ENCODE data around the gene OR2C1. TPM values are rescaled to one million over a fixed set of nuclear protein-coding genes. Genes with fewer than 3 reads are reported as not detected.
A peak's percentile ranks its signal among the peaks of the same experiment; 100 is the strongest.

Gene OR2C1
- total RNA-seq, 1 experiment from 2014 or later, result not detected

DNA sequence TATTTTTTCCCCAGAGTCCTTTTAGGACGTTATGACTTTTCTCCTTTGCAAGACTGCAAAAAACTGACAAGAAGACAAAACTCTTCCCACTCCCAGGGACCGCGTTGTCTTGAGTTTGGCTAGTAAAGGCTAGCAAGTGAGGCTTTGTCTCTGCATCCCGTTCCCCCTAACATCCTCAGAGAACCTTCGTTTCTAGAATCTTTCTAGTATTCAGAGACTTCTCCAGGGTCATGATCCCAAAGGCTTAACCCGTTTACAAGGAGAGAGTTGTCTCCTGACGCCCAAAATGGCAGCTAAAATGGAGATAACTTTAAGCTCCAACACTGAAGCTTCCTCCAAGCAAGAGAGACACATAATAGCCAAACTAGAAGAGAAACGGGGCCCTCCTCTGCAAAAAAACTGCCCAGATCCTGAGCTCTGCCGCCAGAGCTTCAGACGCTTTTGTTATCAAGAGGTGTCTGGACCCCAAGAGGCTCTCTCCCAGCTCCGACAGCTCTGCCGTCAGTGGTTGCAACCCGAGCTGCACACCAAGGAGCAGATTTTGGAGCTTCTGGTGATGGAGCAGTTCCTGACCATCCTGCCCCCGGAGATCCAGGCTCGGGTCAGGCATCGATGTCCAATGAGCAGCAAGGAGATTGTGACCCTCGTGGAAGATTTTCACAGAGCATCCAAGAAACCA is 46.2 kb downstream of the OR2C1 start:
- DNase-seq, result peak; percentile 45

More for the DNA sequence above, 46.2 kb downstream of the OR2C1 start:
- H3K4me1 Mint-ChIP-seq, result peaks cover 7 to 9% of the 10 kb centered on the region in 2 experiments
- no peak overlapping the region for H2BK120ac ChIP-seq (ENCODE audit: low read depth, low read length, poor library complexity, severe bottlenecking)
- no peak overlapping the region for H3K23ac ChIP-seq (ENCODE audit: insufficient read length, low read depth, low read length)
- no peak overlapping the region for H3K18ac ChIP-seq (ENCODE audit: insufficient read length, low read depth, low read length)
- 0 out of 2 replicates have a peak, but pooled peaks cover 3% of the 10 kb centered on the region for H3K79me2 ChIP-seq (ENCODE audit: insufficient read depth, low read length)
- peak overlapping the region; percentile 82 to 95 for H3K4me3 Mint-ChIP-seq
- peaks cover 32 to 39% of the 10 kb centered on the region in 2 experiments for H3K9me3 Mint-ChIP-seq
- H3T11ph ChIP-seq (ENCODE audit: low read length), result no peak overlapping the region
- no peak overlapping the region for H3K4ac ChIP-seq (ENCODE audit: low read depth, low read length)
- H3K4me1 ChIP-seq (ENCODE audit: insufficient read depth, low read length), result no peaks in the 10 kb centered on the region
- no peak overlapping the region for H3K14ac ChIP-seq (ENCODE audit: insufficient read depth, low read length)
- no peak overlapping the region for H3K56ac ChIP-seq (ENCODE audit: insufficient read length, low read depth, low read length)
- H2BK12ac ChIP-seq (ENCODE audit: insufficient read length, low read depth, low read length), result no peak overlapping the region
- H4K8ac ChIP-seq (replicated peaks; ENCODE audit: insufficient read length, low read depth, low read length), result no peak overlapping the region
- no peaks in the 10 kb centered on the region for H3K27me3 Mint-ChIP-seq (ENCODE audit: low read depth)
- peak overlapping the region; percentile 52 for H2AFZ ChIP-seq (ENCODE audit: low read length)
- no peaks in the 10 kb centered on the region for H4K20me1 ChIP-seq (ENCODE audit: control insufficient read depth, insufficient read depth, insufficient read length)
- H4K5ac ChIP-seq (ENCODE audit: insufficient read length, low read depth, low read length), result no peak overlapping the region
- H3K4me2 ChIP-seq (ENCODE audit: insufficient read depth, insufficient read length, low read length), result peak overlapping the region; percentile 97
- no peak overlapping the region for H2BK5ac ChIP-seq (ENCODE audit: insufficient read length, low read length)
- no peak overlapping the region for H4K91ac ChIP-seq (ENCODE audit: insufficient read length, low read depth, low read length)
- peaks cover 2% of the 10 kb centered on the region for H3K79me1 ChIP-seq (ENCODE audit: insufficient read depth, low read depth, low read length, poor library complexity, severe bottlenecking)
- no peak overlapping the region for H2BK15ac ChIP-seq (ENCODE audit: low read depth, low read length)
- no peak overlapping the region for H3K27ac ChIP-seq (ENCODE audit: insufficient read length, low read depth, low read length)
- peak overlapping the region; percentile 55 for H3K9ac ChIP-seq (ENCODE audit: extremely low read depth, insufficient read length, low read length)
- peaks cover 12% of the 10 kb centered on the region for H3K23me2 ChIP-seq (ENCODE audit: insufficient read length, low read depth, low read length, poor library complexity, severe bottlenecking)
- TF ChIP-seq, protein P1, sequence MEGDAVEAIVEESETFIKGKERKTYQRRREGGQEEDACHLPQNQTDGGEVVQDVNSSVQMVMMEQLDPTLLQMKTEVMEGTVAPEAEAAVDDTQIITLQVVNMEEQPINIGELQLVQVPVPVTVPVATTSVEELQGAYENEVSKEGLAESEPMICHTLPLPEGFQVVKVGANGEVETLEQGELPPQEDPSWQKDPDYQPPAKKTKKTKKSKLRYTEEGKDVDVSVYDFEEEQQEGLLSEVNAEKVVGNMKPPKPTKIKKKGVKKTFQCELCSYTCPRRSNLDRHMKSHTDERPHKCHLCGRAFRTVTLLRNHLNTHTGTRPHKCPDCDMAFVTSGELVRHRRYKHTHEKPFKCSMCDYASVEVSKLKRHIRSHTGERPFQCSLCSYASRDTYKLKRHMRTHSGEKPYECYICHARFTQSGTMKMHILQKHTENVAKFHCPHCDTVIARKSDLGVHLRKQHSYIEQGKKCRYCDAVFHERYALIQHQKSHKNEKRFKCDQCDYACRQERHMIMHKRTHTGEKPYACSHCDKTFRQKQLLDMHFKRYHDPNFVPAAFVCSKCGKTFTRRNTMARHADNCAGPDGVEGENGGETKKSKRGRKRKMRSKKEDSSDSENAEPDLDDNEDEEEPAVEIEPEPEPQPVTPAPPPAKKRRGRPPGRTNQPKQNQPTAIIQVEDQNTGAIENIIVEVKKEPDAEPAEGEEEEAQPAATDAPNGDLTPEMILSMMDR (conservative IDR thresholded peaks at IDR 0.05), result no peak
- H2AK5ac ChIP-seq (ENCODE audit: insufficient read length, low read length), result no peak overlapping the region
- H3K36me3 Mint-ChIP-seq (ENCODE audit: insufficient read depth in 1 of 3, low read depth in 3 of 3), result peaks cover 57 to 65% (median 61%) of the 10 kb centered on the region in 3 experiments
- H3K27me3 ChIP-seq (ENCODE audit: insufficient read depth, low read length), result no peaks in the 10 kb centered on the region
- peaks cover 12% of the 10 kb centered on the region for H3K9me3 ChIP-seq (ENCODE audit: control insufficient read depth, low read depth, low read length)
- no peak overlapping the region for H2BK20ac ChIP-seq (ENCODE audit: low read depth, low read length, poor library complexity, severe bottlenecking)
- no CpG with 5 or more reads among the region's 17 CpGs for WGBS (ENCODE audit: extremely low coverage, insufficient read length, low lambda C conversion rate)
- peak overlapping the region in 2 of 3 experiments; percentile 11 to 63; a peak in 2 of 7 replicates for H3K27ac Mint-ChIP-seq

Other genes with a start within 250 kb of the OR2C1 start
- 16.8 and 18.8 TPM in 2 replicates for gene ZNF205, start 243.3 kb upstream of the OR2C1 start, total RNA-seq (2021)
- gene ZNF213, start 220.9 kb upstream of the OR2C1 start, total RNA-seq (2021), result 6.2 and 6.4 TPM in 2 replicates
- not detected in 2 replicates for gene OR1F1, start 167.7 kb upstream of the OR2C1 start, total RNA-seq (2021)
- gene ZNF200, start 120.7 kb upstream of the OR2C1 start, total RNA-seq (2021), result 14.8 and 14.9 TPM in 2 replicates
- gene MEFV, start 99.3 kb upstream of the OR2C1 start, total RNA-seq (2021), result not detected in 2 replicates
- gene ZNF263, start 72.4 kb upstream of the OR2C1 start, total RNA-seq (2021), result 35.7 and 36.3 TPM in 2 replicates
- gene TIGD7, start 50.5 kb upstream of the OR2C1 start, total RNA-seq (2021), result 4.1 and 4.2 TPM in 2 replicates
- 37.9 and 42.4 TPM in 2 replicates for gene ZNF75A, start 50.4 kb upstream of the OR2C1 start, total RNA-seq (2021)
- 18.0 and 20.0 TPM in 2 replicates for gene ZSCAN32, start 45.1 kb downstream of the OR2C1 start, total RNA-seq (2021)
- gene ZNF174, start 45.3 kb downstream of the OR2C1 start, total RNA-seq (2021), result 10.8 and 11.1 TPM in 2 replicates
- gene ZNF597, start 87.6 kb downstream of the OR2C1 start, total RNA-seq (2021), result 3.4 and 3.5 TPM in 2 replicates
- gene NAA60, start 87.8 kb downstream of the OR2C1 start, total RNA-seq (2021), result 49.3 and 50.4 TPM in 2 replicates
- gene C16orf90, start 139.6 kb downstream of the OR2C1 start, total RNA-seq (2021), result not detected in 2 replicates
- gene CLUAP1, start 145.1 kb downstream of the OR2C1 start, total RNA-seq (2021), result 10.6 and 13.4 TPM in 2 replicates
- gene NLRC3, start 221.5 kb downstream of the OR2C1 start, total RNA-seq (2021), result 0.44 TPM in 2 replicates

Data from H9 (cell line).